ENCODE data around the gene CAND1.

The CAND1 gene

DNA sequence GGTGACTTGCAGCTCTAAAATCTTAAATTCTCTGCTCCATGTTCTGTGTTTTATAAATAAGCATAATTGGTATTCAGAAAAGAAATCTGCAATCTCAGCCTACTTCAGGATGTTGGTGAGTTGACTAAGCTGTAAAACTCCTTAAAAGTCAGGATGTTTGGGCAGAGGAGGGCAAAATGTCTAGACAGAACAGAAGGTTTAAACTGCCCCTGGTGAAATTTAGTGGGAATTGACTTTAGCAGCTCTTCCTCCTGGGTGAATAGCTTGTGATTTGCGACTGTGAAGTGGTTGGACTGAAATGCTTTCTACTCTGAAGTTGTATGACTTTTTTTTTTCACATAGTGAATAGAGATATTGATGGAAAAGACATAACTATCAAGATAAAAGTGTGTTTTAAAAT, 85.8 kb downstream of the CAND1 start:
- TF ChIP-seq EZH2phosphoT487 (IDR thresholded peaks at IDR 0.05; ENCODE audit: low read length) (no peak), EZH2 (optimal IDR thresholded peaks at IDR 0.05; ENCODE audit: low read depth, low read length) (no peak)
- TF ChIP-seq, protein P1, sequence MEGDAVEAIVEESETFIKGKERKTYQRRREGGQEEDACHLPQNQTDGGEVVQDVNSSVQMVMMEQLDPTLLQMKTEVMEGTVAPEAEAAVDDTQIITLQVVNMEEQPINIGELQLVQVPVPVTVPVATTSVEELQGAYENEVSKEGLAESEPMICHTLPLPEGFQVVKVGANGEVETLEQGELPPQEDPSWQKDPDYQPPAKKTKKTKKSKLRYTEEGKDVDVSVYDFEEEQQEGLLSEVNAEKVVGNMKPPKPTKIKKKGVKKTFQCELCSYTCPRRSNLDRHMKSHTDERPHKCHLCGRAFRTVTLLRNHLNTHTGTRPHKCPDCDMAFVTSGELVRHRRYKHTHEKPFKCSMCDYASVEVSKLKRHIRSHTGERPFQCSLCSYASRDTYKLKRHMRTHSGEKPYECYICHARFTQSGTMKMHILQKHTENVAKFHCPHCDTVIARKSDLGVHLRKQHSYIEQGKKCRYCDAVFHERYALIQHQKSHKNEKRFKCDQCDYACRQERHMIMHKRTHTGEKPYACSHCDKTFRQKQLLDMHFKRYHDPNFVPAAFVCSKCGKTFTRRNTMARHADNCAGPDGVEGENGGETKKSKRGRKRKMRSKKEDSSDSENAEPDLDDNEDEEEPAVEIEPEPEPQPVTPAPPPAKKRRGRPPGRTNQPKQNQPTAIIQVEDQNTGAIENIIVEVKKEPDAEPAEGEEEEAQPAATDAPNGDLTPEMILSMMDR (IDR thresholded peaks at IDR 0.05; ENCODE audit: low read length): no peak
- no peak overlapping the region for H2AFZ ChIP-seq (ENCODE audit: low read length)
- no peaks in the 10 kb centered on the region for H4K20me1 ChIP-seq (ENCODE audit: insufficient read depth, low read length)

DNA sequence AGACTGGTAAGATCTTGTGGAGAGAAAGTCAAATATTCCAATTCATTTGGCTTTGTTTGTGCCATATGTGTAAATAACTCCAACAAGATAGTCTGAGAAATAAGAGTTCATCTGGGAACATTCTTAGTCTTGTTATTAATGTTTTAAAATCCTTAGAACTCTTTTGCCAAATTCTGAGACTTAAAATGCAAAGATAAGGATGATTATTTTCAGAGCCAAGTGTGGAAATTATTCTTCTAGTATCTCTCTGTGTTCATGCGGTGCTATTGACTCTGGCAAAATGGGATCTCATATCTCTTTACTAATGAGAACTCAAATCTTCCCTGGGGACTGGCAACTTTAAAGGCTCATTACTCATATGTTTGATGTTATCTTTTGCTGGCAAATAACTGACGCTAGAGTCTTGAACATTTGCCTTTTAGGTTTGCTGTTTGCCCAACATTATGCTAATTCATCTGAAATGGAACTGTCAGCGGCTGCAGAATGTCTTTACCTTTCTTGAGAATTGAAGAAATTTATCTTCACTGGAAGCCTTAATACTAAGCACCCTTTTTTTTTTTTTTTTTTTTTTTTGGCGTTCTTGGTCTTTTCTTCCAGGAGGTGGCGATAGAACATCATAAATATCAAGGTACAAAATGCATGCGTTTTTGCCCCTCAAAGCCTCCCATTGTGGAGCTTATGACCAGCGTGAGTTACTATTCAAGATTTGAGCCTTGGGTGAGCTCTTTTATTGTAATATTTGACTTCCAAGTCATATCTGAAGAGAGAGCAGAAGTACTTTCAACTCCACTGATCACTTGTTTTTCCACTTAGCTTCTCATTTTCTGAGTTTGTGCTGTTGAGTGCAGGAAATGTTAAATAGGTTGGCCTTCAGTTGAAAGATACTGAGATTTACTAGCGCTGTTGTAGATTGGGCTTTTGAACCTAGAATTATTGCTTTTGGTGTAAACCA, 86.5 kb downstream of the CAND1 start:
- Histone ChIP-seq H3K27ac (ENCODE audit: low read length) (no peak overlapping the region), H3K9me2 (replicated peaks; ENCODE audit: insufficient read depth, low read length) (no peaks in the 10 kb centered on the region), H3K4me1 (ENCODE audit: low read length) (0 out of 2 replicates have a peak, but pooled peaks cover 4% of the 10 kb centered on the region), H3K4me3 (ENCODE audit: low read length) (no peak overlapping the region), H3K9ac (ENCODE audit: low read length) (no peak overlapping the region), H4K20me1 (ENCODE audit: insufficient read depth, low read length) (no peaks in the 10 kb centered on the region), H3K36me3 (replicated peaks; ENCODE audit: insufficient read depth, low read length) (no peaks in the 10 kb centered on the region), H3K79me2 (ENCODE audit: low read length) (no peaks in the 10 kb centered on the region), H2AFZ (ENCODE audit: low read length) (no peak overlapping the region), H3K27me3 (replicated peaks; ENCODE audit: insufficient read depth, low read length) (no peaks in the 10 kb centered on the region), H3F3A (ENCODE audit: insufficient read depth, low read length) (no peaks in the 10 kb centered on the region), H3K9me3 (replicated peaks; ENCODE audit: insufficient read depth, low read length) (no peaks in the 10 kb centered on the region), H3K4me2 (ENCODE audit: low read depth, low read length) (no peak overlapping the region)
- TF ChIP-seq, protein P1 (IDR thresholded peaks at IDR 0.05; ENCODE audit: low read length): peak; percentile 51
- TF ChIP-seq EZH2phosphoT487 (IDR thresholded peaks at IDR 0.05; ENCODE audit: low read length) (no peak), EZH2 (optimal IDR thresholded peaks at IDR 0.05; ENCODE audit: low read depth, low read length) (no peak)
- peak; percentile 46 for DNase-seq

More for the DNA sequence above, 85.8 kb downstream of the CAND1 start:
- H3K36me3 ChIP-seq (replicated peaks; ENCODE audit: insufficient read depth, low read length): no peaks in the 10 kb centered on the region
- no peak overlapping the region for H3K4me3 ChIP-seq (ENCODE audit: low read length)
- H3K9me2 ChIP-seq (replicated peaks; ENCODE audit: insufficient read depth, low read length): no peaks in the 10 kb centered on the region
- no peak overlapping the region for H3K9ac ChIP-seq (ENCODE audit: low read length)
- H3K27me3 ChIP-seq (replicated peaks; ENCODE audit: insufficient read depth, low read length): no peaks in the 10 kb centered on the region
- DNase-seq: no peak
- H3K9me3 ChIP-seq (replicated peaks; ENCODE audit: insufficient read depth, low read length): no peaks in the 10 kb centered on the region
- no peaks in the 10 kb centered on the region for H3F3A ChIP-seq (ENCODE audit: insufficient read depth, low read length)
- no peak overlapping the region for H3K27ac ChIP-seq (ENCODE audit: low read length)
- 0 out of 2 replicates have a peak, but pooled peaks cover 4% of the 10 kb centered on the region for H3K4me1 ChIP-seq (ENCODE audit: low read length)
- no peaks in the 10 kb centered on the region for H3K79me2 ChIP-seq (ENCODE audit: low read length)
- H3K4me2 ChIP-seq (ENCODE audit: low read depth, low read length): no peak overlapping the region

DNA sequence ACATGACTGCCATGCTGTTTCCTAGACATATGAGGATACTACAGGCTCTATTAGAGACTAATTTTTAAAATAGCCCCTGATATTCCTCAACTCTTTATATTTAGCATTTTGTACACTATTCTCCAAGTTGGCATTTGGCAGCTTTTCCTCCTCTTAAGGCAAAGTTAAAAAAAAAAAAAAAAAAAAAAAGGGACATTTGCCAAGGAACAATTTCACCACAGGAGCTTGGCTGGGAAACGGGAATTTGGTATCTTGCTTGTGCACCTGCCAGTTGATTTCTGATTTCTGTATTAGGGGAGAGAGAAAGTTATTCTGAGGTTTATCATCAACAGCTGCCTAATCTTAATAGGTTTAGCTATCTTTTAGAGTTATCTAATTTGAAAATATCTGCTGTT, 87.2 kb downstream of the CAND1 start:
- Histone ChIP-seq H3K4me2 (ENCODE audit: low read depth, low read length) (no peak overlapping the region), H3K36me3 (replicated peaks; ENCODE audit: insufficient read depth, low read length) (no peaks in the 10 kb centered on the region), H3K9ac (ENCODE audit: low read length) (no peak overlapping the region), H2AFZ (ENCODE audit: low read length) (no peak overlapping the region), H3F3A (ENCODE audit: insufficient read depth, low read length) (no peaks in the 10 kb centered on the region), H3K27me3 (replicated peaks; ENCODE audit: insufficient read depth, low read length) (no peaks in the 10 kb centered on the region), H3K4me1 (ENCODE audit: low read length) (0 out of 2 replicates have a peak, but pooled peaks cover 4% of the 10 kb centered on the region), H3K4me3 (ENCODE audit: low read length) (no peak overlapping the region), H4K20me1 (ENCODE audit: insufficient read depth, low read length) (no peaks in the 10 kb centered on the region), H3K27ac (ENCODE audit: low read length) (no peak overlapping the region), H3K79me2 (ENCODE audit: low read length) (no peaks in the 10 kb centered on the region), H3K9me3 (replicated peaks; ENCODE audit: insufficient read depth, low read length) (no peaks in the 10 kb centered on the region), H3K9me2 (replicated peaks; ENCODE audit: insufficient read depth, low read length) (no peaks in the 10 kb centered on the region)
- no peak for TF ChIP-seq EZH2phosphoT487 (IDR thresholded peaks at IDR 0.05; ENCODE audit: low read length)
- TF ChIP-seq, protein P1 (IDR thresholded peaks at IDR 0.05; ENCODE audit: low read length): no peak
- TF ChIP-seq EZH2 (optimal IDR thresholded peaks at IDR 0.05; ENCODE audit: low read depth, low read length): no peak
- no peak for DNase-seq
